Measurements from ENCODE around the gene PPIF.

PPIF gene

GRCh38 chr10:79347226-79347893, at the start of gene PPIF:
Gene PPIF, plus strand, starts transcription at chr10:79347469. Its CDS starts 80 bp downstream, at chr10:79347549.
- TF ChIP-seq, protein P1, sequence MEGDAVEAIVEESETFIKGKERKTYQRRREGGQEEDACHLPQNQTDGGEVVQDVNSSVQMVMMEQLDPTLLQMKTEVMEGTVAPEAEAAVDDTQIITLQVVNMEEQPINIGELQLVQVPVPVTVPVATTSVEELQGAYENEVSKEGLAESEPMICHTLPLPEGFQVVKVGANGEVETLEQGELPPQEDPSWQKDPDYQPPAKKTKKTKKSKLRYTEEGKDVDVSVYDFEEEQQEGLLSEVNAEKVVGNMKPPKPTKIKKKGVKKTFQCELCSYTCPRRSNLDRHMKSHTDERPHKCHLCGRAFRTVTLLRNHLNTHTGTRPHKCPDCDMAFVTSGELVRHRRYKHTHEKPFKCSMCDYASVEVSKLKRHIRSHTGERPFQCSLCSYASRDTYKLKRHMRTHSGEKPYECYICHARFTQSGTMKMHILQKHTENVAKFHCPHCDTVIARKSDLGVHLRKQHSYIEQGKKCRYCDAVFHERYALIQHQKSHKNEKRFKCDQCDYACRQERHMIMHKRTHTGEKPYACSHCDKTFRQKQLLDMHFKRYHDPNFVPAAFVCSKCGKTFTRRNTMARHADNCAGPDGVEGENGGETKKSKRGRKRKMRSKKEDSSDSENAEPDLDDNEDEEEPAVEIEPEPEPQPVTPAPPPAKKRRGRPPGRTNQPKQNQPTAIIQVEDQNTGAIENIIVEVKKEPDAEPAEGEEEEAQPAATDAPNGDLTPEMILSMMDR (IDR thresholded peaks at IDR 0.05; ENCODE audit: low read depth, low read length) = peak; percentile 89
- peak within 1 kb of the TSS; percentile 76 for H3K4me3 ChIP-seq (ENCODE audit: low read depth, low read length)
- DNase-seq (ENCODE audit: low read depth, low spot score) = peak; percentile 93
- in situ Hi-C loops (cut with HindIII; ENCODE audit: low sequenced_read_pairs) = no loop called here

DNA sequence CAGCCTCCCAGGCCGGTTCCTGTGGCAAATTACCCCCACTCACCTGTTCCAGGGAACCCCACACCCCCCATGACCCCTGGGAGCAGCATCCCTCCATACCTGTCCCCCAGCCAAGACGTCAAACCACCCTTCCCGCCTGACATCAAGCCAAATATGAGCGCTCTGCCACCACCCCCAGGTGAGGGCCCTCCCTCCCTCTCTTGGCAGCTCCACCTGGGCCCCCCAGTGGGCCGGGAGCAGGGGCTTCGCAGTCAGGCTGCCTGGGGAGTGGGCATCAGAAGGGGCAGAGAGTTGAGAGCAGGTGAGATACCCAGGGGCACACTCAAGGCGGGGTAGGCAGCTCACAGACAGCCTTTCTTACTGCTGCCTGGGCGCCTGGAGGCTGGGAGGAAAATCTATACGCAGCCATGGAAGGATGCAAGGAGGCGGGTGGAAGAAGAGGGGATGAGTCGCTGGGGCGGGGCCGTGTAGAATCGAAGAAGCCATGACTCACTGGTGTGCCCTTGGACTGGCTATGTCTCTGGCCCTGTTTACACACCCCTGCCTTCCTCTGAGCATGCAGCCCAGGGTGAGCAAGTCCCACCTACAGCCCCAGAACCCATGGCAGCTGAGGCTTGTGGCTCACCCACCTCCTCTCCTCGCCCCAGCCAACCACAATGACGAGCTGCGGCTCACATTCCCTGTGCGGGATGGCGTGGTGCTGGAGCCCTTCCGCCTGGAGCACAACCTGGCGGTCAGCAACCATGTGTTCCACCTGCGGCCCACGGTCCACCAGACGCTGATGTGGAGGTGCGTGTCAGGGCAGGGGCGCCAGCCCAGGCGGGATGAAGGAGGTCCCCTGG, 48.6 kb upstream of the PPIF start:
- TF ChIP-seq, protein P1 (IDR thresholded peaks at IDR 0.05; ENCODE audit: low read depth, low read length) = no peak
- in situ Hi-C loops (cut with HindIII; ENCODE audit: low sequenced_read_pairs) = no loop called here
- no peak overlapping the region for H3K4me3 ChIP-seq (ENCODE audit: low read depth, low read length)
- DNase-seq (ENCODE audit: low read depth, low spot score) = peak; percentile 97

GRCh38 chr10:79299397-79300241, 47.6 kb upstream of the PPIF start:
- TF ChIP-seq, protein P1 (IDR thresholded peaks at IDR 0.05; ENCODE audit: low read depth, low read length) = no peak
- H3K4me3 ChIP-seq (ENCODE audit: low read depth, low read length) = no peak overlapping the region
- in situ Hi-C loops (cut with HindIII; ENCODE audit: low sequenced_read_pairs) = no loop called here
- DNase-seq (ENCODE audit: low read depth, low spot score) = peak; percentile 87

GRCh38 chr10:79300711-79301110, 46.6 kb upstream of the PPIF start:
- TF ChIP-seq, protein P1 (IDR thresholded peaks at IDR 0.05; ENCODE audit: low read depth, low read length) = no peak
- no peak overlapping the region for H3K4me3 ChIP-seq (ENCODE audit: low read depth, low read length)
- DNase-seq (ENCODE audit: low read depth, low spot score) = no peak
- in situ Hi-C loops (cut with HindIII; ENCODE audit: low sequenced_read_pairs) = no loop called here

GRCh38 chr10:79301754-79302530, 45.3 kb upstream of the PPIF start:
- TF ChIP-seq, protein P1 (IDR thresholded peaks at IDR 0.05; ENCODE audit: low read depth, low read length) = no peak
- in situ Hi-C loops (cut with HindIII; ENCODE audit: low sequenced_read_pairs) = no loop called here
- no peak for DNase-seq (ENCODE audit: low read depth, low spot score)
- H3K4me3 ChIP-seq (ENCODE audit: low read depth, low read length) = no peak overlapping the region
